Spleen (tissue), 7 donors: Measurements from ENCODE around the gene FGD4.

ENCODE experiments used
- POLR2A ChIP-seq, 3 donors: fragments of 450-650 bp; IDR thresholded peaks; one replicate each; pipeline ENCODE4 v1.5.1; 2017; ENCODE audit warnings: antibody characterized with exemption in 3 of 3, mild to moderate bottlenecking in 1 of 3
- TF ChIP-seq, protein P1 (sequence below), 11 experiments: fragments of 200-600 bp in 7 of 11; fragments of 450-650 bp in 4 of 11; sonication (generic) in 4 of 11; IDR thresholded peaks in 8 of 11; conservative IDR thresholded peaks in 3 of 11; 1 replicate in 7 of 11; 2 replicates in 4 of 11; pipeline versions ENCODE4 v1.4.0 to v1.8.0; 2016 to 2021; ENCODE audit warnings: antibody characterized with exemption in 11 of 11, inconsistent platforms in 4 of 11, mild to moderate bottlenecking in 1 of 11
- donor health status: DM: no; HTN: no; CAD: no; lungs with moderate emphysema.
- donor health status: DM: no; HTN: no; CAD: no.
- donor health status: DM: no; HTN: no; CAD: no.

DNA sequence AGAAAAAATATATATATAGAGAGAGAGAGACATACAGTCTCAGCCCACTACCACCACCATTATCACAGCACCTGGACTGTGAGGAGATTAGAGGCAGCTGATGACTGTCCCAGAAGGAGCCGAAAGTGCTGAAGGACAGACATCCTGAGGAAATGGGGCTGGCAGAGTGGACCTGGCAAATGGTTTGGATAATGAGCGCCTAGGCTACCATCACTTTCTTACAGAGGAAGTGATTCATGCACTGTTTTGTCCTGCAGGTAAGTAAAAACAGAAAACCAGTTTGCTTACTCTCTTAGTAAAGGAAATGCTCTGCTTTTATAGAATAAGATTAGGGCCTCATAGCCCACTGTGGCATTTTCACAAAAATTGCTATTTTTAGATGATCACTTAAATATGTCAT is 251.2 kb downstream of the FGD4 start:
- TF ChIP-seq, protein P1, sequence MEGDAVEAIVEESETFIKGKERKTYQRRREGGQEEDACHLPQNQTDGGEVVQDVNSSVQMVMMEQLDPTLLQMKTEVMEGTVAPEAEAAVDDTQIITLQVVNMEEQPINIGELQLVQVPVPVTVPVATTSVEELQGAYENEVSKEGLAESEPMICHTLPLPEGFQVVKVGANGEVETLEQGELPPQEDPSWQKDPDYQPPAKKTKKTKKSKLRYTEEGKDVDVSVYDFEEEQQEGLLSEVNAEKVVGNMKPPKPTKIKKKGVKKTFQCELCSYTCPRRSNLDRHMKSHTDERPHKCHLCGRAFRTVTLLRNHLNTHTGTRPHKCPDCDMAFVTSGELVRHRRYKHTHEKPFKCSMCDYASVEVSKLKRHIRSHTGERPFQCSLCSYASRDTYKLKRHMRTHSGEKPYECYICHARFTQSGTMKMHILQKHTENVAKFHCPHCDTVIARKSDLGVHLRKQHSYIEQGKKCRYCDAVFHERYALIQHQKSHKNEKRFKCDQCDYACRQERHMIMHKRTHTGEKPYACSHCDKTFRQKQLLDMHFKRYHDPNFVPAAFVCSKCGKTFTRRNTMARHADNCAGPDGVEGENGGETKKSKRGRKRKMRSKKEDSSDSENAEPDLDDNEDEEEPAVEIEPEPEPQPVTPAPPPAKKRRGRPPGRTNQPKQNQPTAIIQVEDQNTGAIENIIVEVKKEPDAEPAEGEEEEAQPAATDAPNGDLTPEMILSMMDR (IDR thresholded peaks at IDR 0.05 in 8 of 11, conservative IDR thresholded peaks at IDR 0.05 in 3 of 11) = no peak
- TF ChIP-seq POLR2A (IDR thresholded peaks at IDR 0.05) = no peak
